HG03108 (cell line): Measurements from ENCODE around the gene BANF1.

Experiments used
- ATAC-seq: cut with Tn5 transposase; IDR thresholded peaks from one replicate; pipeline ENCODE4 v1.9.1; 2021; ENCODE audit warnings: moderate library complexity; ENCODE audit not compliant: unreplicated experiment

Gene BANF1, protein sequence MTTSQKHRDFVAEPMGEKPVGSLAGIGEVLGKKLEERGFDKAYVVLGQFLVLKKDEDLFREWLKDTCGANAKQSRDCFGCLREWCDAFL

DNA sequence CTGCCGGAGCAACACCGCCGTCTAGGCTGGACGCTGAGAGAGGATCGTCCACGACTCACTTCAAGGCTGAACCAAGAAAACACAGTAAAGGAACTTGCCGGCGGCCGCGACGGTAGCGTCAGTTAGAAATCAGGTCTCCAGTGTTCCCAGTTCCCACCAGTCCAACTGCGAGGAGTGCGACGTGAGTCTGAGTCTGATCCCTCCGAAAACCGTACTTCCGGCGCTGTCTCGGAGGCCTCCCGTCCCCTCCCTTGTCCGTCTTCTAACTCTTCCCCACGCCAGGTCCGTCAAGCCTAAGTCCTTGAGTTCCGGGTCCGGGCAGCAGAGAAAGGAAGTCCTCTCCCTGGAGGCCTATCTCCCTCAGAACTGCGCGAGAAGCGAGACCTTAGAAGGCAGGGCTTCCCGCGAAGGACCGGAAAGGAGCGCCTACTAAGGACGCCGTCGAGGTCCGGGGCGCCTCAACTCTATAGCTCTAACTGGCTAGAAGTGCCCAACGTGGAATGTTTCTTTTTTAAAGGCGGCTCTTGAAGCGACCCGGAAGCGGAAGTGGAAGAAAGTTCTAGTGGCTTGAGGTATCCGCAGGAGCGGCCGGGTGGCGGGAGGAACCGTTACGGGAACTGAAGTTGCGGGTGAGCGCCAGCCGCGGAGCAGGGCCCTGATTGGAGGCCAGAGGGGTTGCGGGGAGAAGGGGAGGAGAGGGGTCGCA lies at the start of gene BANF1, which contains the start of gene EIF1AD:
Gene BANF1 (plus strand): TSS at position 562 of the 706 bp plus-strand sequence. CDS start 748 bp downstream, outside the sequence.
Gene EIF1AD (minus strand): TSS at position 216 of the 706 bp plus-strand sequence. CDS start 1,768 bp downstream, outside the sequence.
- peak; percentile 80 for ATAC-seq

GRCh38 chr11:65953471-65953870 lies 48.8 kb upstream of the BANF1 start:
- no peak for ATAC-seq

DNA sequence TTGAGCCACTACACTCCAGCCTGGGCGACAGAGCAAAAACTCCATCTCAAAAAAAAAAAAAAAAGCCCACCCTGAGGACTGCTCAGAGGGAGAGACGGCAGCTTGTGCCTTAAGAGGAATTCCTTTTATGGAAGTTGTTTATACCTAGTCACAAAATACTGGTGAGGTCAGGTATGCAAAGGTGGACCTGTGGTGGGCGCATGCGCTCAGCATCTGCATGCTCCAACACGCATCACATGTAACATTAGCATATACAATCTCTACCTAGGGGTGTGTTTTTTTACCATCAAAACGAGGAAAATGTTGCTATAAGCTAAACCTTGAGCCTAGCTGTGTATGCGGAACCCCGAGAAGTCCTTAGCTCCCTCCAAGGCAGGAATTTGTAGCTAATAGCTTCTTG lies 47.5 kb upstream of the BANF1 start:
- no peak for ATAC-seq

- ATAC-seq = no peak
Measured at GRCh38 chr11:65958291-65958690, 44.0 kb upstream of the BANF1 start.

- no peak for ATAC-seq
Measured at GRCh38 chr11:65958774-65959420, 43.4 kb upstream of the BANF1 start.

- ATAC-seq = no peak
Measured at GRCh38 chr11:65960824-65961266, 41.5 kb upstream of the BANF1 start.

DNA sequence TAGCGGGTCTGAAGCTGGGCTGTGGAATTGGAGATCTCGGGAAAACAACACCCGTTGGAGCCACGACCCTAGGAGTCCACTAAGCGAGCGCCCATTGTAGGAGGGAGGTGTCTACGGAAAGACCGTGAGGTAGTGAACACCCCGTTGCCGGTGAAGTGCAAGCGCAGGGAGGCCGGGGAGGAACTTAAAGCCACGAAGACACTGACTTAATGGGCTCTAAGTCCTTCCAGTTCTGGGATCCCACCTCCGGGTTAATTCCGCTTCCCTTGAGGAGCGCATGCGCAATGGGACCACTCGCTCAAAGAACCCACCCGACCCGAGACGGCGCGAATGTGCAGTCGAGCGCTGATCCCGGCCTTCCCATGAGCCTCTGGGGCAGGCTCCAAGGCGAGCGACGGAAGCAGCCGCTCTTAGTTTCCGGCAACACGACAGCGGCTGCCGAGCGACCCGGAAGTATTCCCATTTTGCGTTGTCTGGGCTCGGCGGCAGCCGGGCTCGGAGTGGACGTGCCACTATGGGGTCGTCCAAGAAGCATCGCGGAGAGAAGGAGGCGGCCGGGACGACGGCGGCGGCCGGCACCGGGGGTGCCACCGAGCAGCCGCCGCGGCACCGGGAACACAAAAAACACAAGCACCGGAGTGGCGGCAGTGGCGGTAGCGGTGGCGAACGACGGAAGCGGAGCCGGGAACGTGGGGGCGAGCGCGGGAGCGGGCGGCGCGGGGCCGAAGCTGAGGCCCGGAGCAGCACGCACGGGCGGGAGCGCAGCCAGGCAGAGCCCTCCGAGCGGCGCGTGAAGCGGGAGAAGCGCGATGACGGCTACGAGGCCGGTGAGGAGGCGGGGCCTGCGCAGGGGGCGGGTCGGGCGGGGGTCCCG lies 40.8 kb upstream of the BANF1 start, which contains the start of gene SART1:
Gene SART1 (plus strand): TSS at position 468 of the 874 bp plus-strand sequence. CDS start 47 bp downstream, at position 515.
- peak; percentile 81 for ATAC-seq

- ATAC-seq = no peak
Measured at GRCh38 chr11:65962141-65962564, 40.1 kb upstream of the BANF1 start.

DNA sequence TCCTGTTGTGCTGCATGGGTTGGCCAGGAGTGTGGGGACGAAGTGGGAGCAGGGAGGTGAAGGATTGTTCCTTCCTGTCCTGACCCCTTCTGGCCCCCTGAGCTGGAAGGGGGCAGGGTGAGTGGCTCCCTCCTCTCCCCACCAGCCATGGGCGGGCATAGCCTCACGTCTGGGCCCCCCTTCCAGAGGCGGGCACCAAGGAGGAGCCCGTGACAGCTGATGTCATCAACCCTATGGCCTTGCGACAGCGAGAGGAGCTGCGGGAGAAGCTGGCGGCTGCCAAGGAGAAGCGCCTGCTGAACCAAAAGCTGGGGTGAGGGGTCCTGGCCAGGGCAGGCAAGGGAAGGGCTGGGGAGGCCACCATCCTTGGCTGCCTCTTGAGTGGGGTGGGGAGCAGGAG lies 37.4 kb upstream of the BANF1 start:
- no peak for ATAC-seq

- ATAC-seq = no peak
Measured at GRCh38 chr11:65965986-65966762, 36.1 kb upstream of the BANF1 start.

DNA sequence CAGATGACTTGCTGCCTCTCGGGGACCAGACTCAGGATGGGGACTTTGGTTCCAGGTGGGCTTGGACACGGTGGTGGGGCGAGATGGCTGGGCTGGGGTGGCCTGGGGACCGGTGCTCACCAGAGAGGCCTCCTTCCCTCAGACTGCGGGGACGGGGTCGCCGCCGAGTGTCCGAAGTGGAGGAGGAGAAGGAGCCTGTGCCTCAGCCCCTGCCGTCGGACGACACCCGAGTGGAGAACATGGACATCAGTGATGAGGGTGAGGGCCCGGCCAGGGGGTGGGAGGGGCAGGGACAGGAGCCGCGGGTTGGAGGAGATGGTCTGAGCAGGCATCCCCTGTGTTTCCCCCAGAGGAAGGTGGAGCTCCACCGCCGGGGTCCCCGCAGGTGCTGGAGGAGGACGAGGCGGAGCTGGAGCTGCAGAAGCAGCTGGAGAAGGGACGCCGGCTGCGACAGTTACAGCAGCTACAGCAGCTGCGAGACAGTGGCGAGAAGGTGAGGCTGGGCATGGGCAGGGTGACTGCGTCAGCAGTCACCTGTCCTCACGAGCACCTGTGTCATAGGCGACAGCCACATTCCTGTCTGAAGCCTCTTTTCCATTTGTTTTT lies 34.9 kb upstream of the BANF1 start:
- no peak for ATAC-seq

DNA sequence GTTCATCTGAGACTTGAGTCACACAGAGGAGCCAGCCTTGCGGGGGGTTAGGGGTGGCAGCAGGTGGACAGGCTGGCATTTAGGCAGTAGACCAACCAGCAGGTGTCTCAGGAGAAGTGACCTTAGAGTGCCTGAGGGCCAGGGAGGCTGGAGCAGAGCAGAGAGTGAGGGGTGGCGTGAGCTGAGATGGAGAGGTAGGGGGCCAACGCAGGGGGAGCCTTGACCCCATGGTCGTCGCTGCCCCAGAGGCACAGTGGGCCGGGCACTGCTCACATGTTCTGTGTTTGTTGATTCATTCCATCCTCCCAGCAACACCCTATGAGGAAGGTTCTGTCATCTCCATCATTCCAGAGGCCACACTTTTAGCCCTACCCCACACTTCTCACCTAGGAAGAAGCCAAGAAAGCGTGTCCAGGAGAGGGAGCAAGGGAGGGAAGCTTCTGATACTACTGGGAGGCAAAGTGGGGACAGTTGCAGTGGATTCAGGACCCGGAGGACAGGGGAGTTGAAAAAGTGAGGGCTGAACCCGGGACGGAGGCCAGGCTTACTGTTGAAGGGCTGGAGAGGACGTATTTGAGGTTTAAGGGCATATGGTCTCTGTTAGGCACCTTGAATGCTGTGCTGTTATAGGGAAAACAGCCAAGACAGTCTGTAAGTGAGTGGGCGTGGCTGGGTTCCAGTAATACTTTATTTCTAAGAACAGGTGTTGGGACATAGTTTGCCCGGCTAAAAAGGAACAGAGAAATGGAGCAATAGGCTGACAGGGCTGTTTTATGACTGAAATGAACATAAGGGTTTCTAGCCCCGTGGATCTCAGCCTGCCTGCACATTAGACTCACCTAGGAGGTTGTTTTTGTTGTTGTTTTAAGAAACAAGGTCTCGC lies 33.5 kb upstream of the BANF1 start:
- ATAC-seq = no peak

DNA sequence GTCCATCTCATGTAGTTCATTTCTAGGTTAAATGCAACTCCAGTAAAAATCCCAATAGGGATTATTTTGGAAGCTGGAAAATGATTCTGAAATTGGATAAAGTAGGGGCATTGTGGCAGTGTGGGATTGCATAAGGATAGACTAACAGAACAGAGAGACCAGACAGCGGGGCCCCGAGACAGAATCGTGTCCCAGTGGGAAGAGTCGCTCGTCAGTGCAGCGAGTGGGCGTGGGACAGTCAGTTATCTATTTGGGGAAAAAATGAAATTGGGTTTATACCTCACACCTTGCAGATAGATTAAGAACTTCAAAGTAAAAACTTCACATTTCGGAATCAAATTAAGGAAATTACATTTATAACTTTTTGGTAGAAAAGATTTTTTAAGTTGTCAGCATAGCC lies 30.2 kb upstream of the BANF1 start:
- no peak for ATAC-seq

DNA sequence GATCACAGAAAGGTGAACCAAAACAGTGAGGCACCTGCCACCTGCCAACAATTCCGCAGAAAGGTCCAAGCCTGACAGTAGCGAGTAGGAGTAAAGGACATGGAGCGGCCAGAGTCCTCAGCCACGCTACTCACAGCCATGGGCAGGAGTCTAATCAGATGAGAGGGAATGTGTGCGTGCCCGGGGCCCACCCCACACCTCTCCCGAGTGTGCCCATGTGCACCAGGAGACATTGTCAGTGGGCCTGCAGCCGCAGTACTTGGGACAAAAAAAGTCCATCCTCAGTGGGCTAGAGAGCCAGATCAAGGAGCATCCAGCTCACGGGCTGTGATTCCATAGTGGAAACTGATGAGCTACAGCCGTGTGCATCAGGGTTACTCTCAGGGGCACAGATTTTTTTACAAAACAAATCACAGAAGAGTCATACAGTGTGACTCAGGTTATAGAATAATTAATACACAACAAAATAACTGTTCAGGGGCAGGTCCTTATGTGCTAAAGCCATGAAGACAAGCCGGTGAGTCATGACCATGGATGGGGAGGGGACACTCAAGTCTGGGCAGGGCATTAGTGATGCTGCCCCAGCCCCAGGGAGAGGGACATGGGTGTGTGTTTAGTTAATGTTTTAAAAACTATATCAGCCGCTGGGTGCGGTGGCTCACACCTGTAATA lies 28.7 kb upstream of the BANF1 start:
- ATAC-seq = no peak

- ATAC-seq = no peak
Measured at GRCh38 chr11:65975771-65976170, 26.5 kb upstream of the BANF1 start.

DNA sequence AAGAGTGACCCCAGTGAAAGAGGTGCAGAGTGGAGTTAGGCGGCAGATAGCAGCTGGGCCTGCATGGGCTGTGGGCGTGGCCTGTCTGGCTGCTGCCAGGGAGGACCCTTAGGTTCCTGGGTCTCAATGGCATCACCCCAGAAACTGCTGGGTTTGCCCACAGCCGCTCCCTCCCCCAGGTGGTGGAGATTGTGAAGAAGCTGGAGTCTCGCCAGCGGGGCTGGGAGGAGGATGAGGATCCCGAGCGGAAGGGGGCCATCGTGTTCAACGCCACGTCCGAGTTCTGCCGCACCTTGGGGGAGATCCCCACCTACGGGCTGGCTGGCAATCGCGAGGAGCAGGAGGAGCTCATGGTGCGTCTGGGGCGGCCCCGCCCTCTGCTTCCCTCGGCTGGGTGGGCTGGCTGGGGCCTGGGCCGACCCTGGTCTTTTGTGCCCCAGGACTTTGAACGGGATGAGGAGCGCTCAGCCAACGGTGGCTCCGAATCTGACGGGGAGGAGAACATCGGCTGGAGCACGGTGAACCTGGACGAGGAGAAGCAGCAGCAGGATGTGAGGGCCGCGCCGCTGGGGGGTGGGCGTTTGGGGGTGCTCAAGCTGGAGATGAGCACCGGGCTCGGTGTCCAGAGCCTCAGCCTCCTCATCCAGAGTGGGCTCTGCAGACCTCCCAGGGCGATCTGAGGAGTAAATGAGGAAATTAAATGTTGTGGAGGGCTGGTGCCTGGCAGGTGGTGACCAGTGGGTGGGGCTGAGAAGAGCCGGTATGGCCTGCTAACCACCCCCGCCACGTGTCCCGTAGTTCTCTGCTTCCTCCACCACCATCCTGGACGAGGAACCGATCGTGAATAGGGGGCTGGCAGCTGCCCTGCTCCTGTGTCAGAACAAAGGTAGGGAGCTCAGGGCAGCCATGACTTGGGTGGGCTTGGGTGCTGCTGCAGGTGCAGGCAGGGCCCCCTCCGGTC lies 25.8 kb upstream of the BANF1 start:
- ATAC-seq = no peak
